Measurements from ENCODE around the gene NDEL1.

DNA sequence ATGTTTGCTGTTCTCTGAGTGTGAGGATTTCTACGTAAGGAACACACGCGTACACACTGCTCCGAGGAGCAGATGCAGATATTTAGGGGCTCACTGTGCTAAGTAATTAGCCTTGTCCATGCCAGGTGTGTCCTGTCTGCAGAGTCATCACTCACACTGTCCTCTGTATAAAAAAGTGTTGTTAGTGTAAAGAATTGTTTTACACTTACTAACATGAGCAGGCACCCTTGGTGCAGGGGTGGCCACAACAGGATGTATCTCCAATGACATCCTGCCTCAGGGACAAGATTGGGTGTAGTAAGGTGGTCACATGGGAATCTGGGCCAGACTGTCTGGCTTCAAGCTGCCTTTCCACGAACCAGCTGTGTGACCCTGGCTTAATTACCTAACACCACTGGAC, 63.9 kb downstream of the NDEL1 start:
- TF ChIP-seq, protein P1, sequence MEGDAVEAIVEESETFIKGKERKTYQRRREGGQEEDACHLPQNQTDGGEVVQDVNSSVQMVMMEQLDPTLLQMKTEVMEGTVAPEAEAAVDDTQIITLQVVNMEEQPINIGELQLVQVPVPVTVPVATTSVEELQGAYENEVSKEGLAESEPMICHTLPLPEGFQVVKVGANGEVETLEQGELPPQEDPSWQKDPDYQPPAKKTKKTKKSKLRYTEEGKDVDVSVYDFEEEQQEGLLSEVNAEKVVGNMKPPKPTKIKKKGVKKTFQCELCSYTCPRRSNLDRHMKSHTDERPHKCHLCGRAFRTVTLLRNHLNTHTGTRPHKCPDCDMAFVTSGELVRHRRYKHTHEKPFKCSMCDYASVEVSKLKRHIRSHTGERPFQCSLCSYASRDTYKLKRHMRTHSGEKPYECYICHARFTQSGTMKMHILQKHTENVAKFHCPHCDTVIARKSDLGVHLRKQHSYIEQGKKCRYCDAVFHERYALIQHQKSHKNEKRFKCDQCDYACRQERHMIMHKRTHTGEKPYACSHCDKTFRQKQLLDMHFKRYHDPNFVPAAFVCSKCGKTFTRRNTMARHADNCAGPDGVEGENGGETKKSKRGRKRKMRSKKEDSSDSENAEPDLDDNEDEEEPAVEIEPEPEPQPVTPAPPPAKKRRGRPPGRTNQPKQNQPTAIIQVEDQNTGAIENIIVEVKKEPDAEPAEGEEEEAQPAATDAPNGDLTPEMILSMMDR (IDR thresholded peaks at IDR 0.05), result no peak
- no peak for TF ChIP-seq POLR2A (IDR thresholded peaks at IDR 0.05)

All from right lobe of liver (tissue), 4 donors.